Activated CD8-positive, alpha-beta memory T cell treated with anti-CD3 and anti-CD28 coated beads, Interleukin-2, amount 10 ng/mL, durations not matched to agents 7 days and 5 days (primary cell): ENCODE measurements around the gene CYB5A. TPM values are rescaled to one million over a fixed set of nuclear protein-coding genes. Genes with fewer than 3 reads are reported as not detected.

Source experiments
- ATAC-seq: fragments of 150-1000 bp; cut with Tn5 transposase; one replicate; pipeline ENCODE4 v1.10.0; 2021; ENCODE audit warnings: moderate library complexity
- CTCF ChIA-PET: fragments of 350-600 bp; sonication (Branson Sonifier 250); formaldehyde crosslinking; loops from one replicate; lab custom pipeline; 2021; ENCODE audit warnings: antibody characterized with exemption; lab: Charles Lee
- DNase-seq: peaks from one replicate; pipeline ENCODE4 v3.0.0-alpha.2; 2020
- H3K27ac Mint-ChIP-seq: one replicate; pipeline ENCODE4 v1.8.0; 2021; ENCODE audit warnings: mild to moderate bottlenecking, mixed read lengths
- H3K27me3 Mint-ChIP-seq: one replicate; pipeline ENCODE4 v1.8.0; 2021; ENCODE audit warnings: mixed read lengths
- H3K36me3 Mint-ChIP-seq: one replicate; pipeline ENCODE4 v1.8.0; 2021; ENCODE audit warnings: mild to moderate bottlenecking, mixed read lengths
- H3K4me1 Mint-ChIP-seq: one replicate; pipeline ENCODE4 v1.8.0; 2021; ENCODE audit warnings: mixed read lengths
- H3K4me3 Mint-ChIP-seq: one replicate; pipeline ENCODE4 v1.8.0; 2021; ENCODE audit warnings: mild to moderate bottlenecking, moderate library complexity, mixed read lengths
- H3K9me3 Mint-ChIP-seq: one replicate; pipeline ENCODE4 v1.8.0; 2022; ENCODE audit warnings: low read depth, mixed read lengths
- total RNA-seq, 2 experiments: library from RNA; stranded (reverse); gene quantifications; one replicate each; pipeline ENCODE4 v1.2.3, GENCODE V29; 2021

Gene CYB5A
- total RNA-seq, 2 experiments from 2014 or later, result 27.1 to 35.6 TPM

GRCh38 chr18:74243127-74243526 is 48.6 kb downstream of the CYB5A start:
- Mint-ChIP-seq H3K4me3 (no peak overlapping the region), H3K4me1 (peaks cover 5% of the 10 kb centered on the region), H3K9me3 (no peaks in the 10 kb centered on the region), H3K36me3 (no peaks in the 10 kb centered on the region), H3K27me3 (peaks cover 35% of the 10 kb centered on the region), H3K27ac (no peak overlapping the region)
- no peak for DNase-seq
- ATAC-seq, result no peak
- CTCF ChIA-PET, result no interaction called here

DNA sequence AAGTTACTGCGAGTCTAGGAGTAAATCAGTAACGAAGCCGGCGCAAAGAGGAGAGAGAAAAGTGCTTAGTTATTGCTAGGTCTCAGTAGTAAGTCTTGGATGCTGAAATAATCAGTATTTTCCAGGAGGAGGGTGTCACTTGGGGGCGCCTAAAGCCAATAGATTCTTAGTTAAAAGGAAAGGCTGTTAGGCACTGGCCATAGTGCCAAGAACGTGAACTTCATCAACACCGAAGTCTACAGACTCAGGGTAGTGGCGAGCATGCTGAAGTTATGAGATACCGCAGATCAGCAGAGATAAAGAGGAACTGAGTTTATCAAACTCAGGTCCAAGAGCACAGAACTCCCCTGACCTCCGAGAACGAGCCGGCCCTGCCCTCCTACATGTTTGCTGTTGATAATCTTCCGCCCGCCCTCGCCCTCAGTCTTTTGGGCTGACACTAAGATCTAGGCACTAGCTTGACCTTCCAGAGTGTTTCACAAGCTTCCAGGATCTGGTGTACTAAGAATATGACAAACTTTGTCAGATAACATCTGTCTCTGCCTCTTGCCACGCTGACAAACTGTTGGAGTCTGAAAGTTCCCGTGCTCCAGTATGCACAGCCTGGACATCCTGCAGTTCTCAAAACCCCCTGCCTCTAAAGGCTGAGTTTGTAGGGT is 49.2 kb downstream of the CYB5A start:
- no peak for ATAC-seq
- no peak for DNase-seq
- Mint-ChIP-seq H3K27me3 (peaks cover 37% of the 10 kb centered on the region), H3K4me1 (no peaks in the 10 kb centered on the region), H3K9me3 (no peaks in the 10 kb centered on the region), H3K36me3 (no peaks in the 10 kb centered on the region), H3K4me3 (no peak overlapping the region), H3K27ac (no peak overlapping the region)
- CTCF ChIA-PET, result no interaction called here

- ATAC-seq (no peak), DNase-seq (no peak)
- Mint-ChIP-seq H3K4me1 (no peaks in the 10 kb centered on the region), H3K36me3 (no peaks in the 10 kb centered on the region), H3K4me3 (no peak overlapping the region), H3K27ac (no peak overlapping the region), H3K27me3 (peaks cover 39% of the 10 kb centered on the region), H3K9me3 (no peaks in the 10 kb centered on the region)
- CTCF ChIA-PET, result no interaction called here
Measured at GRCh38 chr18:74241970-74242369, 49.8 kb downstream of the CYB5A start.

- Mint-ChIP-seq H3K4me3 (no peak overlapping the region), H3K27ac (no peak overlapping the region), H3K9me3 (no peaks in the 10 kb centered on the region), H3K27me3 (peaks cover 40% of the 10 kb centered on the region), H3K4me1 (no peaks in the 10 kb centered on the region), H3K36me3 (no peaks in the 10 kb centered on the region)
- no peak for ATAC-seq
- CTCF ChIA-PET, result interaction anchor here (1.4 kb wide), 1 partner anchor 101 kb away, joined by 3 read pairs; no protein-coding TSS in a partner anchor
- no peak for DNase-seq
Measured at GRCh38 chr18:74241426-74241825, 50.3 kb downstream of the CYB5A start.

DNA sequence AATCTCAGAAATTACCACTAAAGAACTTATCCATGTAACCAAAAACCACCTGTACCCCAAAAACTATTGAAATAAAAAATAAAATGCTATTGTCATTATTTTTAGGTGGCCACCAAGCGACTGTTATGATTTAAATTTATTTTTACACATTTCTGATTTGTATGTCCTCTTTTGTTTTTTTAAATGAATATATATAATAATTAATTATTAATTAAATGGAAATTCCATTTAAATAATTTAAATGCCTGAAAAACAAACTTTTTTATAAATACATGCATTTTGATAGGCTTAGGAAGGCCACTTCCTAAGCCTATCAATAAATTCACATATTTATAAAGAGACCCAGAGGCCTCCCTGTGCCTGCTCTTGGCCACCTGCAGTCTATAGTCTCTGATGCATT is 52.2 kb downstream of the CYB5A start:
- DNase-seq, result no peak
- Mint-ChIP-seq H3K4me1 (no peaks in the 10 kb centered on the region), H3K36me3 (no peaks in the 10 kb centered on the region), H3K27me3 (peaks cover 36% of the 10 kb centered on the region), H3K9me3 (no peaks in the 10 kb centered on the region), H3K4me3 (no peak overlapping the region), H3K27ac (no peak overlapping the region)
- ATAC-seq, result no peak
- CTCF ChIA-PET, result no interaction called here

DNA sequence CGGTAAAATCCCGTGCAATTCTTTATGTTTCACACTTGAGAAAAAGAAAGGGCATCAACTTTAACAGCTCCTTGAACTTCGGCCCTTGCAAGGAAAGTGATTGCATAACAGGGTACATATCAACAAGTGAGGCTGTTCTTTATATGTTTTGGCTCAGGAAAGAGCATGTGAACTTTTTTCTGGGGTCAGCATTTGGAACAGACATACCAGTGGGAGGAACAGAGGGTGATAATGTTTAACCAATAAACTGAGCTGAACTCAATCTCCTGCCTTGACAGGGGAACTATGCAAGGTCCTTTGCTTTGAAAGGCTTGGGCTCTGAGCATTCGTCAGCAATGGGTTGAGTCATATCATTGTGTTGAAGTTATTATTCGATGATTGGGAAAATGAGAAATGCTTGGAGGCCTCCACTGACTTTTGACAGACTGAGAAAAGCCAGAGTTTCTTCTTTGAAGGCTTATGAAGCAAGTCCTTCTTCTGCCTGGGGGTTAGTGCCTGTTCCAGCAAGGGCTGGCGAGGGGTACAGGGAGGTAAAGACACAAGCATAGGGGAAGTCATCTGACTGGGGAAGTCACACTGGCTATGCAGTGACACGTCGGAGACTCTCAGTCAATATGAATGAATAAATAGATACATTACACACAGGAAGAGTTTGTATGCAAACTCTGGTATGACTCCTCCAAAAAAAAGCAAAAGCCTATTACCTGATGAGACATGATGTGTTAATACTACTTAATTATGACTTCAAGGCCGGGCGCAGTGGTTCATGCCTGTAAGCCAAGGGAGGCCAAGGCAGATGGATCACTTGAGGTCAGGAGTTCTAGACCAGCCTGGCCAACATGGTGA is 57.2 kb downstream of the CYB5A start:
- ATAC-seq, result no peak
- Mint-ChIP-seq H3K4me3 (no peak overlapping the region), H3K4me1 (no peaks in the 10 kb centered on the region), H3K36me3 (no peaks in the 10 kb centered on the region), H3K9me3 (no peaks in the 10 kb centered on the region), H3K27me3 (peaks cover 15% of the 10 kb centered on the region), H3K27ac (no peak overlapping the region)
- no peak for DNase-seq
- CTCF ChIA-PET, result no interaction called here

- Mint-ChIP-seq H3K4me1 (no peaks in the 10 kb centered on the region), H3K36me3 (no peaks in the 10 kb centered on the region), H3K9me3 (no peaks in the 10 kb centered on the region), H3K4me3 (no peak overlapping the region), H3K27ac (no peak overlapping the region), H3K27me3 (peaks cover 11% of the 10 kb centered on the region)
- no peak for ATAC-seq
- DNase-seq, result no peak
- CTCF ChIA-PET, result no interaction called here
Measured at GRCh38 chr18:74233933-74234325, 57.8 kb downstream of the CYB5A start.

DNA sequence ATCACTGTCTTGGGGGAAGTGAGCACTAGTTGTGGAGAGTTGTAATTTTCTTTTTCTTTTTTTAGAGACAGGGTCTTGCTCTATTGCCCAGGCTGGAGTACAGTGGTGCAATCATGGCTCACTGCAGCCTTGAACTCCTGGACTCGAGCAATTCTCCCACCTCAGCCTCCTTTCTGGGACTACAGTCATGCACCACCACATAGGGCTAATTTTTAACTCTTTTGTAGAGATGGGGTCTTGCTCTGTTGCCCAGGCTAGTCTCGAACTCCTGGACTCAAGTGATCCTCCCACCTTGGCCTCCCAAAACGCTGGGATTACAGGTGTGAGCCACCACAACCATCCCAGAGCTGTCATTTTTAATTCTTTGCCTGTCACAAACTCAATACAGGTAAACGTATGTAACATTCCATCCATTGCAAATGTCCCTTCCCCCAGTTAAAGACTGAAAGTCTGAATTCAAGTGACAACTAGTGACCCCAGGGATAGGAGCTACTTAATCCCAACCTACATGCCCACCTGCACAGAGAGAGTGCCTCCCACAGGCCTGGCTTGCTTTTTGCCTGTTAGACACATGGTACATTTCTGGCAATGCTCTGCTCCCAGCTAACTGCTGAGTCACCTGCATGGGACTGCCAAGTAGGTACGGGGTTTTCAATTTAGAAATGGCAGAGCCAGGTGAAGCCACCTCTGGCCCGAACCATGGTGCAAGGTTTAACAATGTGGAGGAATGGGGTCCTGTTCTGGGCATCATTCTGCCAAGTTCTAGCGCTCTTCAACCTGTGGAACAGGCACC is 60.6 kb downstream of the CYB5A start:
- H3K4me3 Mint-ChIP-seq, result no peak overlapping the region
- DNase-seq (no peak), ATAC-seq (no peak)
- no peak overlapping the region for H3K27ac Mint-ChIP-seq
- CTCF ChIA-PET, result no interaction called here
- no peaks in the 10 kb centered on the region for H3K36me3 Mint-ChIP-seq
- no peaks in the 10 kb centered on the region for H3K27me3 Mint-ChIP-seq
- H3K9me3 Mint-ChIP-seq, result no peaks in the 10 kb centered on the region
- no peaks in the 10 kb centered on the region for H3K4me1 Mint-ChIP-seq

- Mint-ChIP-seq H3K27me3 (no peaks in the 10 kb centered on the region), H3K36me3 (no peaks in the 10 kb centered on the region), H3K4me1 (no peaks in the 10 kb centered on the region), H3K27ac (no peak overlapping the region), H3K9me3 (no peaks in the 10 kb centered on the region), H3K4me3 (no peak overlapping the region)
- CTCF ChIA-PET, result no interaction called here
- ATAC-seq (no peak), DNase-seq (no peak)
Measured at GRCh38 chr18:74229891-74230290, 61.9 kb downstream of the CYB5A start.

- H3K36me3 Mint-ChIP-seq, result no peaks in the 10 kb centered on the region
Measured at GRCh38 chr18:74229005-74229404, 62.8 kb downstream of the CYB5A start.

DNA sequence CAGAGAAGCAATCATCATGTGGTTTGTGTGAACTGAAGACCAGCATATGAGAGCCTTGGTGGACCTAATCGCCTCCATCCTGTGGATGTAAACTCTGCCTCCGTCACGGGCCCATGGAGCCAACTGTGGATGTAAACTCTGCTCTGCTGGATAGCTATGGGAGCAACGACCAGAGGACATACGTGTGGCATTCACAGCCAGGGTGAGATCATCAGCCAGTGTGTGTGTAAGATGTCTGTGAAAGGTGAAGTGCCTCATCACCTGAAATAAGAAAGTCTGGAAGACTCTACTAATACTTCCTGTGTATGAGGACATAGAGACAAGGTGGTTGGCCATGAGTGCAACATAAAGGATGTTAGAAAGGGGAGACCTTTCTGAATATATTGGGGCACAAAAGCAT is 63.5 kb downstream of the CYB5A start:
- CTCF ChIA-PET, result no interaction called here
- H3K36me3 Mint-ChIP-seq, result no peaks in the 10 kb centered on the region
- no peak overlapping the region for H3K27ac Mint-ChIP-seq
- no peaks in the 10 kb centered on the region for H3K27me3 Mint-ChIP-seq
- ATAC-seq (no peak), DNase-seq (no peak)
- H3K4me1 Mint-ChIP-seq, result no peaks in the 10 kb centered on the region
- no peaks in the 10 kb centered on the region for H3K9me3 Mint-ChIP-seq
- no peak overlapping the region for H3K4me3 Mint-ChIP-seq

More at GRCh38 chr18:74229005-74229404, 62.8 kb downstream of the CYB5A start:
- Mint-ChIP-seq H3K27me3 (no peaks in the 10 kb centered on the region), H3K9me3 (no peaks in the 10 kb centered on the region), H3K4me3 (no peak overlapping the region), H3K27ac (no peak overlapping the region), H3K4me1 (no peaks in the 10 kb centered on the region)
- DNase-seq, result no peak
- CTCF ChIA-PET, result no interaction called here
- no peak for ATAC-seq

DNA sequence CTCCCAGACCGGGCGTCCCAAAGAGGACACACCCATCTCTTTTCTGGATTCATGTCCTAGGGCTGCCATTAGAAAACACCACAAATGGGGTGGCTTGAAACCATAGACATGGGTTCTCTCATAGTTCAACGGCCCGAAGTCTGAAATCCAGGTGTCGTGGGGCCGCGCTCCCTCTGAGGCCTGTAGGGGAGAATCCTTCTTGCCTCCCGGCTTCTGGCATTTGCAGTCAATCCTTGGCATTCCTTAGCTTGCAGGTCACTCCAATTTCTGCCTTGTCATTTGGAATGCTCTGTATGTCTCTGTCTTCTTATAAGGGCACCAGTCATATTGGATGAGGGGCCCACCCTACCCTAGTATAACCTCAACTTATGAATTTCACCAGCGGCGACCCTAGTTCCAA is 65.1 kb downstream of the CYB5A start:
- no peaks in the 10 kb centered on the region for H3K9me3 Mint-ChIP-seq
- no peak for DNase-seq
- CTCF ChIA-PET, result no interaction called here
- H3K36me3 Mint-ChIP-seq, result no peaks in the 10 kb centered on the region
- ATAC-seq, result no peak
- H3K4me1 Mint-ChIP-seq, result no peaks in the 10 kb centered on the region
- no peak overlapping the region for H3K27ac Mint-ChIP-seq
- no peak overlapping the region for H3K4me3 Mint-ChIP-seq
- H3K27me3 Mint-ChIP-seq, result no peaks in the 10 kb centered on the region

DNA sequence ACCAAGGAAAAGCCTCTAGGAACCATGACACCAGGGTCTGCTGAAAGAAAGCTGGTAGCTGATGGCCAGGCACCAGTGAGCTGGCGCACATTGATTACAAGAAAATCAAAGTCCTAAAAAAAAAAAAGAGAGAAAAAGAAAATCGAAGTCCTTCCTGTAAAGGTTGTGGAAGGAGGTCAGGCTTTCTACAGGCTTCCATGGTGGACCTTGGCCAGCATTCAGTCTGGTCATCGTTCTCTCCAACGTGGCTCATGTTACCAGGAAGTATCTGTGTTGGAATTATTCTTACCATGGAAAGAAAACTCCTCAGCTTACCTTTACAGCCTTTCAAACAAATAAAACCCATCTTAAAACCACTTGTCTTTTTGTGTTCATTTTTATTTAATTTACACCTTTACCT is 65.6 kb downstream of the CYB5A start:
- no peak for DNase-seq
- no peak for ATAC-seq
- Mint-ChIP-seq H3K9me3 (no peaks in the 10 kb centered on the region), H3K27ac (no peak overlapping the region), H3K27me3 (no peaks in the 10 kb centered on the region), H3K36me3 (no peaks in the 10 kb centered on the region), H3K4me3 (no peak overlapping the region), H3K4me1 (no peaks in the 10 kb centered on the region)
- CTCF ChIA-PET, result no interaction called here
